GM11168 (cell line): ENCODE measurements around the gene LSM8.
"Not testable (repeated sequence)": the region's sequence is repeated elsewhere in the genome, so short reads cannot be mapped to it uniquely, and the experiment has no call there.

Experiments
- in situ Hi-C: fragments of 300-500 bp; cut with MboI; formaldehyde crosslinking; loops from one replicate; pipeline ENCODE4 v1.12.0; 2022; ENCODE audit warnings: low sequenced_read_pairs; ENCODE audit not compliant: unreplicated experiment

Gene LSM8

DNA sequence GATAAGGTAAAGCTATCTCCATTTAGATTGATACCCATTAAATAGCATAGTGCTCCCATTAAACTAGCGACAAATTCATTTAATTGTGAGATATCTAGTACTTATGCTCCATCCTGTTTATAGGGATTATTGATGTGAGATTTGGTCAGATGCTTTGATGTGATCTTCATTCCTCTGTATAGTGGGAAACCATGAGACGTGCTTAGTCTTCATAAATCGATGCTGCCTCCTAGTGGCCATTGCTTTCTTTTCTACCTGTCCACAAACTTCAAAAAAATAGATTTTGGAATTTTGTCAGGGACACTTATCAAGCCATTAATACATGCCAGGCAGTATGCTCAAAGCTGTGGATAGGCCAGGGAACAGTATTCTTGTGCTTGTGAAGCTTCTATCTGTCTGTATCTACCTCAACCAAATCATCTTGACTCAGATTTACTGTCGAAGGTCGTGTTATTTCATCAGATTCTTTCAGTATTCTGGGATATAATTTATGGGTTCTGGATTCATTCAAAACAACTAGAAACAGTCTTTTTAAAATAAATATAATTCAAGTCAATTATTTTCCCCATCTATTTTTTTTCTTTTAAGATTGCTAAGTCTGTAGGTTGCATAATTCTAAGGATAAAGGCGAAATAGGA is 12.0 kb downstream of the LSM8 start:
- in situ Hi-C loops = no loop called here

DNA sequence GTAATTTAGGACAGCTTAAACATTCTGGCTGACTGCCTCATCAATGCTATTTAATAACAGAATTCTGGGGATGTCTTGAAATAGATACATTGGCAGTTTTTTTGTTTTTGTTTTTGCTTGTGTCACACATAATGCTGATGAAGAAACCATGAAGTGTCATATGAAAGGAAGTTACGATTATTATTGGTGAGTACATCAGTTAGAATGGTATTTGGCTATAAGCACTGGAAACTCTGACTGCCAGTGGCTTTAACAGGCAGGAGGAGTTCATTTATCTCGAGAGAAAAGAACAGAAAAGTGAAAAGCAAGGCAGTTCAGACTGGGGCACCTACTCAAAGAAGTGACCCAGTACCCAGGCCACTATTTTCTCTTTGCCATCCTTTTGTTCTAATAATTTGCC is 18.1 kb downstream of the LSM8 start:
- in situ Hi-C loops = no loop called here

DNA sequence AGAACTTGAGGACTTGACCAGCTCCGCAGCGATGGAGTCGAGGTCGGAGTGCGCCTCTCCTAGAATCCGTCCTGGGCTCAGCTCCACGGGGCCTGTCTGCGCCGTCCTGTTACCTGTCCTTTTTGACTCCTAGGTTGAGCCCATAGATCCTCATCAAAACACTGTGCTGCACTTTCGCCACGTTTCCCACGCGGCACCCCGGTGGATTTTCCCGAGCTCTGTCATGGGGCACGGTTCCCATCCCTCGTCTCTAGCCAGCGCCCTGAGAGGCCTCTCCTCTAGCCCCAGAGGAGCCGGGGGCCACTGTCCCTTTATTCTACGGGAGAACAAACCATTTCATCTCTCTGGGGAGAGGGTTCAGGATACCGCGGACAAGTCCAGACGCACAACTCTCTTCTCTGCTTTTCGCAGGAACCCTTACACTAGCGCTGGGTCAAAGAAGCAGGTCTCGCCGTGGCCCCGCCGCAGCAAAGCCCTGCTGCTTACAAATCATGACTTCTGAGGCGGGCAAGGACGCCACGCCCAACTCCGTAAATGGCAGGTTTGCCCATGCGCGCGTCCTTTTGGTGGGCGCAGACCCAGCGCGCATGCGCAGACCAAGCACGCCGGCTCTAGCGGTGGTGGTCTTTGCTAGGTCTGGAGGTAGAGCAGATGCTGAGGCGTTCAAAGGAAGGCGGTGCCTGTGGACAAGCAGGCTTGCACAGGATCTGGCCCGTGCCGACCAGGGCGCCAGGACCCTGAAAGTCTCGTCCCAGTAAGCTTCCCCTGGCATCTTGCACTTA is 30.3 kb downstream of the LSM8 start:
- in situ Hi-C loops = no loop called here

DNA sequence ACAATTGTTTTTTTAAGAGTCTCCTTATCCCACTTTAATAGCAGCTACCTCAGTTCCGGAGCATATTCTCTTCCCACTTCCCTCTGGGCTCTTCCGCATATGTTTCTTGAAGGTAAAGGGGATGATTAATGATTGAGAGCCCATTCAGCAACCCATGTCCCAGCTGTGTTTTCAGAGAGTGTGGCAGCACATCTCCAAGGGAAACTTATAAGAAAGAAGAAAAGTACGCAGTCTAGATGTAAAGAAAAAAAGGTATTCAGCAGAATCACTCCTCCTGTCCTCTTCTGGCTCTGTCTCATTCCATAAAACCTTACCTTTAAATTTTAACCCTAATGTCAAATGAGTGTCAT is 30.8 kb downstream of the LSM8 start:
- in situ Hi-C loops = no loop called here

DNA sequence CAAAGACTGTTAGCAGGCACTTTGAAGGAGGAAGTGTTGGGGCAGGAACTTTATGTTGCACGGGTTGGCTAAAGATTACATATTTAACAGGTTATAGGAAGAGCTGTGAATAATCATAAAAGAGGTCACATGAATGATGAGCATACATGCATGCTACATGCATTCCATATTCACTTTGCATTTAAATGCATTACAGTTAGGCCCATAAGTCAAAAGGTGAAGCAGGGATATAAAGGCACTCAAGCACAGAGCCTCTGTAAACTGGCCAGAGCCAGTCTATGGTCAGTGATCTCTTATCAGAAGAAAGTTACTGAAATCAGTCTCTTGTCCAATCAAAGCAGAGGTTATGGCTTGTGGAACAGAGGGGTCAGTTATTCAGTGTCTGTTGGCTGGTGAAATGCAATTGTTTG is 33.3 kb downstream of the LSM8 start:
- in situ Hi-C loops = no loop called here

DNA sequence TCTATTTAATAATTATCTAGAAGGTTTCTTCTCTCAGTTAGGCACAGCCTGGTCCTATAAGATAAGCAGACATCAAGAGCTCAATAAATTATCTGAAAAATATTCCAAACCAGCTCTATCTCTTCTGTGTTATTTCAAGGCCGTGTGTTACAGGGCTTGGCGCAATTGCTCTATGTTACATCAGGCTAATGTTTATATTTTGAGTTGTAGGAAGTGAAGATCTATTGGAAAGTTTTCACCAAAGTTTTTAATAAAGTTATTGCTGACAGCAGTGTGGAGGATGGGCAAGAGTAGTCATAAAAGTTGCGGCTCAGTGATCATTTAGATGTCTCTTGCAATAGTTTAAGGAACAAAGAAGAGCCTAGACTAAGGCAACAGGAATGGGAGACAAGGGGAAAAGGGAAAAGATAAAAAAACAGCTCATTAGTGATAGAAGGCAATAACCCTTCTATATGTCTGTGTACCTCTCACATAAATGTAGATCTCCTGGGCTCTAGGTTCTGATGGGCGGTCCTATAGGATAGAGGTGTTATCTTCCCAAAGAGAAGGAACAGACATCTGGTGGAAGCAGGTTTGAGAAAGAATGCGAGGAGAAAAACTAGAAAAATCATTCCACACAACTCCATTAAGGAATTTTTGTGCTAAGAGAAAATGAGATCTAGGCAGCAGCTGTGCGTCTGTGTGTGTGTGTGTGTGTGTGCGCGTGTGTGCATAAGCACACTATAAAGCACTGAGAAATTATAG is 34.6 kb downstream of the LSM8 start:
- in situ Hi-C loops = no loop called here

DNA sequence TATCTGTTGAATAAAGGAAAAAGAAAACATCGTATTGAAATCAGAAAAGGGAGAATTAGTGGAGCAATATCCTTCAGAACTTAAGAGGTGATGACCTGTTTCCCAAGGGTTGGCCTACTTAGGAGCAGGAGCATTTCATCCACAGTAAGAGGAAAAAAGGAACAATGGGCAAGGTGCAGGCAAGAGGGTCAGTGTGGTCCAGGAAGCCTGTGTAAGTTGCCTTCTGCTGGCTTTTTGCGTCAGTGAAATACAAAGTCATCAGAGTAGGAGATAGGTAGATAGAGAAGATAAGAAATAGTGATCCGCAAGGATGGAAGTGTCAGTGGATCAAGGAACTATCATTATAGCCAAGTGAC is 35.2 kb downstream of the LSM8 start:
- in situ Hi-C loops = no loop called here

DNA sequence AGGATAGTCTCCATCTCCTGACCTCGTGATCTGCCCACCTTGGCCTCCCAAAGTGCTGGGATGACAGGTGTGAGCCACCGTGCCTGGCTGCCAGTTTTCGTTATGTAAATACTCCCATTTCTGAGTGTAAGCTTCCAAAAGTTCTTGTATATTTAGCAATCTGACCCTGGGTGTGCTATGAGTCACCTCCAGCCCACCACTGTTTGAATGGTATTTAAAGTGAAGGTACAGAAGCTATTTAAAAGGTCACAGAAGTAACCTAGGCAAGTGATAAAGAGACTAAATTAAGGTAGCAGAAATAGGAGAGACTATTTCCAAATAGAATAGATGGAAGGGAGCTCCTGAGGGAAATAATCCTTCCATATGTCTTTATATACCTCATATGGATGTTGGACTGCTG is 36.6 kb downstream of the LSM8 start:
- in situ Hi-C loops = no loop called here

DNA sequence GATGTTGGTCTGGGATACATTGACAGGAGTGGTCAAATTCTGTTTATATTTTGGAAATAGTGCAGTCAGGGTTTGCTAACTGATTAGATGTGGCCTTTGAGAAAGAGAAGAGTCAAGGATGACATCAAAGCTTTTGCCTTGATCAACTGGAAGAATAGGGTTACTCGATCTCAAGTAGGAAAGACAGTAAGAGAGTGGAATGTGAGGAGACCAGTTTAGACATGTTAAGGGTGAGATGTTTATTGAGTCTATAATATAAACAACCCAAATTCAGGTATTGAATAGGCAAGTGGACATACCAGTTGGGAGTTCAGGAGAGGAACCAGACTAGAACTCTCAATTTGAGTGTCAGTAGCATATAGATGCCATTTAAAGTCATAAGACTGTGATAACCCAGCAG is 38.6 kb downstream of the LSM8 start:
- in situ Hi-C loops = no loop called here

DNA sequence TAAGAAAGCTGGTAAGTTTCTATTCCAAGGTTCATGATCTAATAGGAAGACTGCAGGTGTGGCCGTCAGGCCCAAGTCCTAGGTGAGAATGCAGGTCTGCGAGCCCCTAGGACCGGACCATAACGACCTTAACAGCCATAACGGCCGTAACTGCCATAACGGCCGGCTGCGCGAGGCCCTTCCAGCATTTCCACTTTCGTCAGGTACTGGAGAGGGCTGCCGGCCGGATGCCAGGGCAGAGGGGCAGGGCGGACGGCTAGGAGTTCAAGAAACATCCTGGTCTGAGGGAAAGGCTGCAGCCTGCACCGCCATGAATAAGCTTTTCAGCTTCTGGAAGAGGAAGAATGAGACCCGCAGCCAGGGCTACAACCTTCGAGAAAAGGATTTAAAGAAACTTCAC is 40.6 kb downstream of the LSM8 start, which contains the start of gene ANKRD7:
ANKRD7 (plus strand) TSS at position 184 of the 400 bp plus-strand sequence; CDS start at position 311, 127 bp downstream.
- in situ Hi-C loops = no loop called here

DNA sequence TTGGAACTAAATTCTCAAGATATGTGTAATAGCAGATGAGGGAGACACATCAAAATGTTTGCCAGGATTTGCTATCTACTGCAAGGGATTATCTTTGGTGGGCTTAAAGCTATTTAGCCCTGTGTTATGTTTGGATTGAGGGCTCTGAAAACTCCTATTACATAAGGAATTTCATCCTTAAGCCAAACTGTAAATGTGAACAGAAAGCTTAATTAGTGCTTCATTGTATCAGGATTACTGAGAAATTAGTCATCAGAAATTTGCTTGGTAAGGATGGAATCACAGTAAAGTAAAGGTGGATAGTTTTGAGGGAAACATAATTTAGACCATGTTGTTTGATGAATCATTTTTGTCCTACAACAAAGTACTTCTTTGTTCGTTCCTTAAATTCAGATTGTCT is 48.9 kb downstream of the LSM8 start:
- in situ Hi-C loops = no loop called here

DNA sequence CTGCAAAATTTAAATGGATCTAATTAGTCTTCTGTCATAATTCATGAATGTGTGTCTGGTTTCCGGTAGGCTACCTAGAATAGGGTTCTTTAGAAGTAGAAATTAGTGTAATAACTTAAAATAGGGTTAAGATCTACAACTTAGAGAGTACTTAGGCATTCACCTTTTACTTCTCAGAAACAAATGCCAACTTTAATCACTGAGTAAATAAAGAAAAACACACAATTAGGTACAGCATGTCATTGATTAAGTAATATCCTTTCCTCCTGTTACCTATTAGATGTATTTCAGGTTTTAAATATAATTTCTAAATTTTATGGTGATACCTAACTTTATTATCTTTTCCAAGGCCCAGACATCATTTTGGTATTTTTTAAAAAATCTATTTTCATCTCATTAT is 49.8 kb downstream of the LSM8 start:
- in situ Hi-C loops = no loop called here

DNA sequence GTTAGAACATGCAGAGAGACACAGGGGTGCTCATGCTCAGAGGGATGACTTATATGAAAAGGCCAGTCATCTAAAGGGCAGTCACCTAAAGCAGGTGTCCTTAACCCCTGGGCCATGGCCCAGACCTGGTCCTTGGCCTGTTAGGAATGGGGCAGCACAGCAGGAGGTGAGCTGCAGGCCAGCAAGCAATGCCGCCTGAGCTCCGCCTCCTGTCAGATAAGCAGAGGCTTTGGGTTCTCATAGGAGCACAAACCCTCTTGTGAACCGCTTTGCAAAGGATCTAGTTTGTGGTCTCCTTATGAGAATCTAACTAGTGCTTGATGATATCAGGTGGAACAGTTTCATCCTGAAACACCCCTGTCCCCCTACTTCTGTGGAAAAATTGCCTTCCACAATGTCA is 55.0 kb downstream of the LSM8 start:
- in situ Hi-C loops = no loop called here

DNA sequence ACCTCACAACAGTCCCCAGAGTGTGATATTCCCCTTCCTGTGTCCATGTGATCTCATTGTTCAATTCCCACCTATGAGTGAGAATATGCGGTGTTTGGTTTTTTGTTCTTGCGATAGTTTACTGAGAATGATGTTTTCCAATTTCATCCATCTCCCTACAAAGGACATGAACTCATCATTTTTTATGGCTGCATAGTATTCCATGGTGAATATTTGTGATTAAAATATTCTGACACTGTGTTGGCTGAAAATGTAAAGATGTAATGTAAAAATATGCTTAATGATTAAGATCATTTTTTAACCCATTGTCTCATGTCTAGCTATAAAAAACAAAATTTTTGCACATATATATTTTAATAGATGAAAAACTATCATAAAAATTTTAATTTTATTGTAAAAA is 56.4 kb downstream of the LSM8 start:
- in situ Hi-C loops = not testable (repeated sequence)
